ENCODE data around the gene ASIC4. TPM values are rescaled to one million over a fixed set of nuclear protein-coding genes. Genes with fewer than 3 reads are reported as not detected.

The ASIC4 gene
- total RNA-seq, 1 experiment from 2014 or later: 0.79 TPM

DNA sequence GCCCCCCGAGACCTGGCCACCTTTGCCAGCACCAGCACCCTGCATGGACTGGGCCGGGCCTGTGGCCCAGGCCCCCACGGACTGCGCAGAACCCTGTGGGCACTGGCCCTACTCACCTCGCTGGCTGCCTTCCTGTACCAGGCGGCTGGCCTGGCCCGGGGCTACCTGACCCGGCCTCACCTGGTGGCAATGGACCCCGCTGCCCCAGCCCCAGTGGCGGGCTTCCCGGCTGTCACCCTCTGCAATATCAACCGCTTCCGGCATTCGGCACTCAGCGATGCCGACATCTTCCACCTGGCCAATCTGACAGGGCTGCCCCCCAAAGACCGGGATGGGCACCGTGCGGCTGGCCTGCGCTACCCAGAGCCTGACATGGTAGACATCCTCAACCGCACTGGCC lies 554 bp downstream of the ASIC4 start:
- Mint-ChIP-seq H3K9me3 (no peaks in the 10 kb centered on the region), H3K4me3 (no peak overlapping the region), H3K27me3 (ENCODE audit: low read depth) (peaks cover 69% of the 10 kb centered on the region), H3K27ac (no peak overlapping the region), H3K4me1 (peaks cover 52% of the 10 kb centered on the region), H3K36me3 (no peaks in the 10 kb centered on the region)
- DNase-seq (ENCODE audit: low spot score): no peak
- ChIA-PET CTCF (interaction anchor here (1.3 to 41.3 kb wide), 5 partner anchors 8 to 112 kb away, joined by 3 to 2316 read pairs (median 5); partner anchors contain the start of gene GMPPA), POLR2A (interaction anchor here (1.6 kb wide), 1 partner anchor 19 kb away, joined by 3 read pairs; a partner anchor contains a TSS)
- no peak for ATAC-seq
- TF ChIP-seq, protein P1, sequence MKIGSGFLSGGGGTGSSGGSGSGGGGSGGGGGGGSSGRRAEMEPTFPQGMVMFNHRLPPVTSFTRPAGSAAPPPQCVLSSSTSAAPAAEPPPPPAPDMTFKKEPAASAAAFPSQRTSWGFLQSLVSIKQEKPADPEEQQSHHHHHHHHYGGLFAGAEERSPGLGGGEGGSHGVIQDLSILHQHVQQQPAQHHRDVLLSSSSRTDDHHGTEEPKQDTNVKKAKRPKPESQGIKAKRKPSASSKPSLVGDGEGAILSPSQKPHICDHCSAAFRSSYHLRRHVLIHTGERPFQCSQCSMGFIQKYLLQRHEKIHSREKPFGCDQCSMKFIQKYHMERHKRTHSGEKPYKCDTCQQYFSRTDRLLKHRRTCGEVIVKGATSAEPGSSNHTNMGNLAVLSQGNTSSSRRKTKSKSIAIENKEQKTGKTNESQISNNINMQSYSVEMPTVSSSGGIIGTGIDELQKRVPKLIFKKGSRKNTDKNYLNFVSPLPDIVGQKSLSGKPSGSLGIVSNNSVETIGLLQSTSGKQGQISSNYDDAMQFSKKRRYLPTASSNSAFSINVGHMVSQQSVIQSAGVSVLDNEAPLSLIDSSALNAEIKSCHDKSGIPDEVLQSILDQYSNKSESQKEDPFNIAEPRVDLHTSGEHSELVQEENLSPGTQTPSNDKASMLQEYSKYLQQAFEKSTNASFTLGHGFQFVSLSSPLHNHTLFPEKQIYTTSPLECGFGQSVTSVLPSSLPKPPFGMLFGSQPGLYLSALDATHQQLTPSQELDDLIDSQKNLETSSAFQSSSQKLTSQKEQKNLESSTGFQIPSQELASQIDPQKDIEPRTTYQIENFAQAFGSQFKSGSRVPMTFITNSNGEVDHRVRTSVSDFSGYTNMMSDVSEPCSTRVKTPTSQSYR (CRISPR knock-in tag; IDR thresholded peaks at IDR 0.05): no peak
- TF ChIP-seq, protein P2, sequence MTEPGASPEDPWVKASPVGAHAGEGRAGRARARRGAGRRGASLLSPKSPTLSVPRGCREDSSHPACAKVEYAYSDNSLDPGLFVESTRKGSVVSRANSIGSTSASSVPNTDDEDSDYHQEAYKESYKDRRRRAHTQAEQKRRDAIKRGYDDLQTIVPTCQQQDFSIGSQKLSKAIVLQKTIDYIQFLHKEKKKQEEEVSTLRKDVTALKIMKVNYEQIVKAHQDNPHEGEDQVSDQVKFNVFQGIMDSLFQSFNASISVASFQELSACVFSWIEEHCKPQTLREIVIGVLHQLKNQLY (CRISPR knock-in tag; IDR thresholded peaks at IDR 0.05): no peak
- TF ChIP-seq, protein P3, sequence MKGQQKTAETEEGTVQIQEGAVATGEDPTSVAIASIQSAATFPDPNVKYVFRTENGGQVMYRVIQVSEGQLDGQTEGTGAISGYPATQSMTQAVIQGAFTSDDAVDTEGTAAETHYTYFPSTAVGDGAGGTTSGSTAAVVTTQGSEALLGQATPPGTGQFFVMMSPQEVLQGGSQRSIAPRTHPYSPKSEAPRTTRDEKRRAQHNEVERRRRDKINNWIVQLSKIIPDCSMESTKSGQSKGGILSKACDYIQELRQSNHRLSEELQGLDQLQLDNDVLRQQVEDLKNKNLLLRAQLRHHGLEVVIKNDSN (CRISPR knock-in tag; IDR thresholded peaks at IDR 0.05): no peak
- TF ChIP-seq GTF2I (CRISPR knock-in tag; conservative IDR thresholded peaks at IDR 0.05) (no peak), SMAD3 (CRISPR knock-in tag; IDR thresholded peaks at IDR 0.05; ENCODE audit: borderline replicate concordance) (no peak)
- TF ChIP-seq, protein P4, sequence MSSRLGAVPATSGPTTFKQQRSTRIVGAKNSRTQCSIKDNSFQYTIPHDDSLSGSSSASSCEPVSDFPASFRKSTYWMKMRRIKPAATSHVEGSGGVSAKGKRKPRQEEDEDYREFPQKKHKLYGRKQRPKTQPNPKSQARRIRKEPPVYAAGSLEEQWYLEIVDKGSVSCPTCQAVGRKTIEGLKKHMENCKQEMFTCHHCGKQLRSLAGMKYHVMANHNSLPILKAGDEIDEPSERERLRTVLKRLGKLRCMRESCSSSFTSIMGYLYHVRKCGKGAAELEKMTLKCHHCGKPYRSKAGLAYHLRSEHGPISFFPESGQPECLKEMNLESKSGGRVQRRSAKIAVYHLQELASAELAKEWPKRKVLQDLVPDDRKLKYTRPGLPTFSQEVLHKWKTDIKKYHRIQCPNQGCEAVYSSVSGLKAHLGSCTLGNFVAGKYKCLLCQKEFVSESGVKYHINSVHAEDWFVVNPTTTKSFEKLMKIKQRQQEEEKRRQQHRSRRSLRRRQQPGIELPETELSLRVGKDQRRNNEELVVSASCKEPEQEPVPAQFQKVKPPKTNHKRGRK (CRISPR knock-in tag; IDR thresholded peaks at IDR 0.05; ENCODE audit: borderline replicate concordance): no peak
- TF ChIP-seq, protein P5, sequence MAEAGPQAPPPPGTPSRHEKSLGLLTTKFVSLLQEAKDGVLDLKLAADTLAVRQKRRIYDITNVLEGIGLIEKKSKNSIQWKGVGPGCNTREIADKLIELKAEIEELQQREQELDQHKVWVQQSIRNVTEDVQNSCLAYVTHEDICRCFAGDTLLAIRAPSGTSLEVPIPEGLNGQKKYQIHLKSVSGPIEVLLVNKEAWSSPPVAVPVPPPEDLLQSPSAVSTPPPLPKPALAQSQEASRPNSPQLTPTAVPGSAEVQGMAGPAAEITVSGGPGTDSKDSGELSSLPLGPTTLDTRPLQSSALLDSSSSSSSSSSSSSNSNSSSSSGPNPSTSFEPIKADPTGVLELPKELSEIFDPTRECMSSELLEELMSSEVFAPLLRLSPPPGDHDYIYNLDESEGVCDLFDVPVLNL (CRISPR knock-in tag; IDR thresholded peaks at IDR 0.05; ENCODE audit: borderline replicate concordance, low read depth): no peak
- TF ChIP-seq, protein P6, sequence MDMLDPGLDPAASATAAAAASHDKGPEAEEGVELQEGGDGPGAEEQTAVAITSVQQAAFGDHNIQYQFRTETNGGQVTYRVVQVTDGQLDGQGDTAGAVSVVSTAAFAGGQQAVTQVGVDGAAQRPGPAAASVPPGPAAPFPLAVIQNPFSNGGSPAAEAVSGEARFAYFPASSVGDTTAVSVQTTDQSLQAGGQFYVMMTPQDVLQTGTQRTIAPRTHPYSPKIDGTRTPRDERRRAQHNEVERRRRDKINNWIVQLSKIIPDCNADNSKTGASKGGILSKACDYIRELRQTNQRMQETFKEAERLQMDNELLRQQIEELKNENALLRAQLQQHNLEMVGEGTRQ (CRISPR knock-in tag; IDR thresholded peaks at IDR 0.05): no peak
- TF ChIP-seq, protein P7, sequence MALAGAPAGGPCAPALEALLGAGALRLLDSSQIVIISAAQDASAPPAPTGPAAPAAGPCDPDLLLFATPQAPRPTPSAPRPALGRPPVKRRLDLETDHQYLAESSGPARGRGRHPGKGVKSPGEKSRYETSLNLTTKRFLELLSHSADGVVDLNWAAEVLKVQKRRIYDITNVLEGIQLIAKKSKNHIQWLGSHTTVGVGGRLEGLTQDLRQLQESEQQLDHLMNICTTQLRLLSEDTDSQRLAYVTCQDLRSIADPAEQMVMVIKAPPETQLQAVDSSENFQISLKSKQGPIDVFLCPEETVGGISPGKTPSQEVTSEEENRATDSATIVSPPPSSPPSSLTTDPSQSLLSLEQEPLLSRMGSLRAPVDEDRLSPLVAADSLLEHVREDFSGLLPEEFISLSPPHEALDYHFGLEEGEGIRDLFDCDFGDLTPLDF (CRISPR knock-in tag; IDR thresholded peaks at IDR 0.05): no peak

DNA sequence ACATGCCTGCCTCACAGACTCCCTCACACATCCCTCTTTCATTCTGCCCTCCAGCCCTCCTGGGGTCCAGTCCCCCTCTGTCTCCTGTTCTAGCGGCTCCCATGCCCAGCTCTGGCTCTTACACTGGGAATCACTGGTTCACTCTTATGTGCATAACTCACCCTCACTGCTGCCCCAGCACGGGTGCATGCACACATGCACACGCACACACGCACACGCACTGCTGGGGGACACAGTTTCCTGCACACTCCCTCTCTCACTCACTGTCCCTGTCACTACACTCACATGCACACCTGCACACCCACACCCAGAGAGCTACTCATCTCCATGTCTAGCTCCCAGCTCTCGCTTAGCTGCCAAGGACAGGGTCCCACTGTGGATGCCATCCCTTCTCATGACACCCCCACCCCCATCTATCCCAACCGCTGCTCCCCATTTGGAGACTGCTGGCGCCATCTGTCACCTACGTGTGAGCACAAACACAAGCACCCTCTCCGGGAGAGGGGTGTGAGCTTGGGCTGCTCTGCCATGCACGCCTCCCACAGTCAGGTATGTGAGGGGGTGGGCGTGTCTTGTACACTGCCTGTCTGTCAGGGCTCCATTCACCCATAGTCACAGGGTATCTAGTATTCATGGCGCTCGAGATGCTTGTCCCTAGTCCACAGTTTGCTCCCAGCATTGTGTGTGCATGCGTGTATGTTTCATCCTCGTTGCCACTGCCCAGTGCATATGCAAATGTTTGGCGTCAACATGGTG lies 1.8 kb downstream of the ASIC4 start:
- H3K4me3 Mint-ChIP-seq: no peak overlapping the region
- ATAC-seq (no peak), DNase-seq (ENCODE audit: low spot score) (no peak)
- ChIA-PET POLR2A (interaction anchor here (0.5 kb wide), 1 partner anchor 128 kb away, joined by 3 read pairs; the partner anchor contains the start of gene DNPEP), CTCF (interaction anchor here (1.0 to 41.3 kb wide), 4 partner anchors 8 to 57 kb away, joined by 5 to 2316 read pairs (median 69); partner anchors contain the start of gene GMPPA)
- peaks cover 67% of the 10 kb centered on the region for H3K27me3 Mint-ChIP-seq (ENCODE audit: low read depth)
- peaks cover 52% of the 10 kb centered on the region for H3K4me1 Mint-ChIP-seq
- H3K36me3 Mint-ChIP-seq: no peaks in the 10 kb centered on the region
- no peak overlapping the region for H3K27ac Mint-ChIP-seq
- H3K9me3 Mint-ChIP-seq: no peaks in the 10 kb centered on the region
- TF ChIP-seq IRF2 (CRISPR knock-in tag; IDR thresholded peaks at IDR 0.05; ENCODE audit: borderline replicate concordance, low read depth): no peak
- no peak for TF ChIP-seq ZNF121 (CRISPR knock-in tag; IDR thresholded peaks at IDR 0.05)
- TF ChIP-seq, protein P8, sequence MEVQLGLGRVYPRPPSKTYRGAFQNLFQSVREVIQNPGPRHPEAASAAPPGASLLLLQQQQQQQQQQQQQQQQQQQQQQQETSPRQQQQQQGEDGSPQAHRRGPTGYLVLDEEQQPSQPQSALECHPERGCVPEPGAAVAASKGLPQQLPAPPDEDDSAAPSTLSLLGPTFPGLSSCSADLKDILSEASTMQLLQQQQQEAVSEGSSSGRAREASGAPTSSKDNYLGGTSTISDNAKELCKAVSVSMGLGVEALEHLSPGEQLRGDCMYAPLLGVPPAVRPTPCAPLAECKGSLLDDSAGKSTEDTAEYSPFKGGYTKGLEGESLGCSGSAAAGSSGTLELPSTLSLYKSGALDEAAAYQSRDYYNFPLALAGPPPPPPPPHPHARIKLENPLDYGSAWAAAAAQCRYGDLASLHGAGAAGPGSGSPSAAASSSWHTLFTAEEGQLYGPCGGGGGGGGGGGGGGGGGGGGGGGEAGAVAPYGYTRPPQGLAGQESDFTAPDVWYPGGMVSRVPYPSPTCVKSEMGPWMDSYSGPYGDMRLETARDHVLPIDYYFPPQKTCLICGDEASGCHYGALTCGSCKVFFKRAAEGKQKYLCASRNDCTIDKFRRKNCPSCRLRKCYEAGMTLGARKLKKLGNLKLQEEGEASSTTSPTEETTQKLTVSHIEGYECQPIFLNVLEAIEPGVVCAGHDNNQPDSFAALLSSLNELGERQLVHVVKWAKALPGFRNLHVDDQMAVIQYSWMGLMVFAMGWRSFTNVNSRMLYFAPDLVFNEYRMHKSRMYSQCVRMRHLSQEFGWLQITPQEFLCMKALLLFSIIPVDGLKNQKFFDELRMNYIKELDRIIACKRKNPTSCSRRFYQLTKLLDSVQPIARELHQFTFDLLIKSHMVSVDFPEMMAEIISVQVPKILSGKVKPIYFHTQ (CRISPR knock-in tag; IDR thresholded peaks at IDR 0.05): no peak
- TF ChIP-seq, protein P9, sequence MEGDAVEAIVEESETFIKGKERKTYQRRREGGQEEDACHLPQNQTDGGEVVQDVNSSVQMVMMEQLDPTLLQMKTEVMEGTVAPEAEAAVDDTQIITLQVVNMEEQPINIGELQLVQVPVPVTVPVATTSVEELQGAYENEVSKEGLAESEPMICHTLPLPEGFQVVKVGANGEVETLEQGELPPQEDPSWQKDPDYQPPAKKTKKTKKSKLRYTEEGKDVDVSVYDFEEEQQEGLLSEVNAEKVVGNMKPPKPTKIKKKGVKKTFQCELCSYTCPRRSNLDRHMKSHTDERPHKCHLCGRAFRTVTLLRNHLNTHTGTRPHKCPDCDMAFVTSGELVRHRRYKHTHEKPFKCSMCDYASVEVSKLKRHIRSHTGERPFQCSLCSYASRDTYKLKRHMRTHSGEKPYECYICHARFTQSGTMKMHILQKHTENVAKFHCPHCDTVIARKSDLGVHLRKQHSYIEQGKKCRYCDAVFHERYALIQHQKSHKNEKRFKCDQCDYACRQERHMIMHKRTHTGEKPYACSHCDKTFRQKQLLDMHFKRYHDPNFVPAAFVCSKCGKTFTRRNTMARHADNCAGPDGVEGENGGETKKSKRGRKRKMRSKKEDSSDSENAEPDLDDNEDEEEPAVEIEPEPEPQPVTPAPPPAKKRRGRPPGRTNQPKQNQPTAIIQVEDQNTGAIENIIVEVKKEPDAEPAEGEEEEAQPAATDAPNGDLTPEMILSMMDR (IDR thresholded peaks at IDR 0.05): no peak
- TF ChIP-seq TP53 (CRISPR knock-in tag; IDR thresholded peaks at IDR 0.05): no peak
- TF ChIP-seq, protein P10, sequence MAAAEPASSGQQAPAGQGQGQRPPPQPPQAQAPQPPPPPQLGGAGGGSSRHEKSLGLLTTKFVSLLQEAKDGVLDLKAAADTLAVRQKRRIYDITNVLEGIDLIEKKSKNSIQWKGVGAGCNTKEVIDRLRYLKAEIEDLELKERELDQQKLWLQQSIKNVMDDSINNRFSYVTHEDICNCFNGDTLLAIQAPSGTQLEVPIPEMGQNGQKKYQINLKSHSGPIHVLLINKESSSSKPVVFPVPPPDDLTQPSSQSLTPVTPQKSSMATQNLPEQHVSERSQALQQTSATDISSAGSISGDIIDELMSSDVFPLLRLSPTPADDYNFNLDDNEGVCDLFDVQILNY (CRISPR knock-in tag; IDR thresholded peaks at IDR 0.05): no peak
- TF ChIP-seq RORB (CRISPR knock-in tag; IDR thresholded peaks at IDR 0.05): no peak
- no peak for TF ChIP-seq ZNF138 (CRISPR knock-in tag; conservative IDR thresholded peaks at IDR 0.05)

Data from WTC11 (cell line).